VCaP (cell line): ENCODE results near the gene UPK3B.
"Not testable (repeated sequence)": the region's sequence is repeated elsewhere in the genome, so short reads cannot be mapped to it uniquely, and the experiment has no call there.

Experiments used
- H3K27ac ChIP-seq: fragments of 450-650 bp; 2 replicates; pipeline ENCODE4 v1.5.1; 2017
- TF ChIP-seq, protein P1 (sequence below): fragments of 450-650 bp; conservative IDR thresholded peaks from 2 replicates; pipeline ENCODE4 v1.5.1; 2017; ENCODE audit warnings: mild to moderate bottlenecking, moderate library complexity

Gene UPK3B

GRCh38 chr7:76509931-76510877 is at the start of gene UPK3B:
UPK3B (plus strand) TSS chr7:76510552; CDS start chr7:76510653, 101 bp downstream.
- TF ChIP-seq, protein P1, sequence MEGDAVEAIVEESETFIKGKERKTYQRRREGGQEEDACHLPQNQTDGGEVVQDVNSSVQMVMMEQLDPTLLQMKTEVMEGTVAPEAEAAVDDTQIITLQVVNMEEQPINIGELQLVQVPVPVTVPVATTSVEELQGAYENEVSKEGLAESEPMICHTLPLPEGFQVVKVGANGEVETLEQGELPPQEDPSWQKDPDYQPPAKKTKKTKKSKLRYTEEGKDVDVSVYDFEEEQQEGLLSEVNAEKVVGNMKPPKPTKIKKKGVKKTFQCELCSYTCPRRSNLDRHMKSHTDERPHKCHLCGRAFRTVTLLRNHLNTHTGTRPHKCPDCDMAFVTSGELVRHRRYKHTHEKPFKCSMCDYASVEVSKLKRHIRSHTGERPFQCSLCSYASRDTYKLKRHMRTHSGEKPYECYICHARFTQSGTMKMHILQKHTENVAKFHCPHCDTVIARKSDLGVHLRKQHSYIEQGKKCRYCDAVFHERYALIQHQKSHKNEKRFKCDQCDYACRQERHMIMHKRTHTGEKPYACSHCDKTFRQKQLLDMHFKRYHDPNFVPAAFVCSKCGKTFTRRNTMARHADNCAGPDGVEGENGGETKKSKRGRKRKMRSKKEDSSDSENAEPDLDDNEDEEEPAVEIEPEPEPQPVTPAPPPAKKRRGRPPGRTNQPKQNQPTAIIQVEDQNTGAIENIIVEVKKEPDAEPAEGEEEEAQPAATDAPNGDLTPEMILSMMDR = no peak
- H3K27ac ChIP-seq = no peak within 1 kb of the TSS

DNA sequence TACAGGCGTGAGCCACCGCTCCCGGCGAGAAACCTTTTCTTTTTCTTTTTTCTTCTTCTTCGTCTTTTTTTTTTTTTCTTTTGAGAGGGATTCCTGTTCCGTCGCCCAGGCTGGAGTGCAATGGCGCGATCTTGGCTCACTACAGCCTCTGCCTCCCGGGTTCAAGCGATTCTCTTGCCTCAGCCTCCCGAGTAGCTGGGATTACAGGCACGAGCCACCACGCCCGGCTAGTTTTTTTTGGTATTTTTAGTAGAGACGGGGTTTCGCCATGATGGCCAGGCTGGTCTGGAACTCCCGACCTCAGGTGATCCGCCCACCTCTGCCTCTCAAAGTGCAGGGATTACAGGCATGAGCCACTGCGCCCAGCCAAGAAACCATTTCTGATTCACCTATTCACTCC is 49.6 kb upstream of the UPK3B start:
- not testable (repeated sequence) for H3K27ac ChIP-seq

DNA sequence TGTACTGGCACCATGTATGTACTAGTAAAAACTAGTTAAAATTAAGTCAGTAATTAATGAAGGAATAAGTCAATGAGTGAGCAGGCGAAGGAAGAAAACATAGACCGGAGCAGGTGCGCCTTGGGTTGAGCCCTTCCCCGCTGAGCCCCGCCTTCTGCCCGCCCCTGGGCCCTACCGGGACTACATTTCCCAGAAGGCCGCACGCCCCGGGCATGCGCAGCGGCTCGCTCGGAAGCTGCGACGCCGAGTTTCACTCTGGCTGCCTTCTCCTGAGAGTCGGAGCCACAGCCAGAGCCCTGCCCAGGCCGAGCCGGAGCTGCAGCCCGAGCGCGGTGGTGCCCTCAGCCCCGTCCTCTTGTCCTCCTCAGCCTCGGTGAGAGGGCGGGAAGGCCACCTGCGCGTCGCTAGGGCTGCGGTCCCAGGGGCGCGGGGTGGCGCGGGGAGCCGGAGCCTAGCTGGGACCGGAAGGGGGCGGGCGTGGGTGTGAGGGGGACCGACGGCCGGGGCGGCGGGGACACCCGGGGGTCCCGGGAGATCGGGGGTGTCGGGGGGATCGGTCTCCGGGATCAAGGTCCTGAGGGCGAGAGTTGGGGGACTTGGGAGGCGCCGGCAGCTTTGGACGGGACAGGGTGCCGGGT is 48.8 kb upstream of the UPK3B start, which contains the start of gene DTX2:
Gene DTX2, plus strand, starts transcription at position 246 of the 638 bp plus-strand sequence. CDS start 18,801 bp downstream, outside the sequence.
- H3K27ac ChIP-seq = not testable (repeated sequence)

- not testable (repeated sequence) for H3K27ac ChIP-seq
These were observed 48.0 kb upstream of the UPK3B start for GRCh38 chr7:76462271-76462882.

DNA sequence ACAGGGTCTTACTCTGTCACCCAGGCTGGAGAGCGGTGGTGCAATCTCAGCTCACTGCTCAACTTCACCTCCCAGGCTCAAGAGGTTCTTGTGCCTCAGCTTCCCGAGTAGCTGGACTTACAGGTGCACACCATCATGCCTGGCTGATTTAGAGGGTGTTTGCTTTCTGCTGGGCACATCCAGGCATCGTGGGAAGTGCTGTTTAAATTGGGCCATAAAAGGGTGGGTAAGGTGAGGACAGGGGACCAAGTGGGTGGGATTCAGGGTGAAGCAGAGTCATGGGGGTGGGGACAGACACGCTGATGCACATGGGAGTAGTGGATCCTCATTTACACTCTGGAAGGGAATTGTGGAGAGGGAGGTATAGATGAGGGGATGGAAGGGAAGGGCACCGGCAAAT is 45.4 kb upstream of the UPK3B start:
- not testable (repeated sequence) for H3K27ac ChIP-seq

DNA sequence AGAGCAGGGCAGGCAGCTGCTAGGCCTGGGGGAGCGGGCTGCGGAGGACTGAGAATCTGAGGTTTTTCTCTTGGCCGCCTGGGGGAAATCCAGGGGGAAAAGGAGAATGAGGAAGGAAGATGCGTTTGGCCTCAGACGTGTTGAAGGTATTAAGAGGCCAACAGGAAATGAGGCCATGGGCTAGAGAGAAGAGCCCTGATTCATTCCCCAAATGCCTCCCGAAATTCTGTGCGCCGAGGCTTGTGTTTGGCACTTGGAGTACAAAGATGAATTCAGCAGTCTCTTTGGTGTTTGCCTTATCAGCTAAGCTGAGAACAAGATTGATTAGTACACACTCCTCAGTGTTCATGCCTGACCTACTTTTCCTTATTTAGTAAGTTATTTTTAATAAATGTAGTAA is 44.4 kb upstream of the UPK3B start:
- H3K27ac ChIP-seq = not testable (repeated sequence)

DNA sequence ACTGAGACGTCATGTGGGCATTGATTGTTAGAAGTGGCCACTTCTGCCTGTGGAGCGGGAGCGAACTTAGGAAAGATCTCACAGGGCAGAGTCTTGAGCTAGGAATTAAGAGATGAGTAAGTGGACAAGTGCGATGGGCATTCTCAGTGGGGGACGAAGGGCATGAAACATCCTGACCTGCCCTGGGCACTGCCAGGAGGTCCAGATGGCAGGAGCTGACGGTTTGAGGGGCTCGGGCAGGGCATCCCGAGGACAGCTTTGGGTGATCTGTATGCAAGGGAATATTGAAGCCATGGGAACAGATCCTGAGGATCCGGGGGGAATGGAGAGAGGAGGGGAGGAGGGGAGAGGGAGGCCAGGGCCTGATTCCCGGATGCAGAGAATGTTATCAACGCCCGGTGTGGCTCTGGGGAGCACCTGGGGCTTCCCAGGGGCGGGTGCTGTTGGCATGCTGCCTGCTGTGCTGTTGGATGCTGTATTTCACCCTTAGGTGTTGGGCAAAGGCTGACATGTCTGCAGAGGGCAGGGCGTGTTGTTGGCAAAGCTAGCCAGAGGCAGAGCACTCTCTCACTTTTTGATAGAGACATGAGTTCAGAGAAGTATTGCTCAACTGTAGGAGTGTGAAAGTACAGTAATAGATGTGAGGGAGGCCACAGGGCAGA is 42.5 kb upstream of the UPK3B start:
- H3K27ac ChIP-seq = not testable (repeated sequence)

DNA sequence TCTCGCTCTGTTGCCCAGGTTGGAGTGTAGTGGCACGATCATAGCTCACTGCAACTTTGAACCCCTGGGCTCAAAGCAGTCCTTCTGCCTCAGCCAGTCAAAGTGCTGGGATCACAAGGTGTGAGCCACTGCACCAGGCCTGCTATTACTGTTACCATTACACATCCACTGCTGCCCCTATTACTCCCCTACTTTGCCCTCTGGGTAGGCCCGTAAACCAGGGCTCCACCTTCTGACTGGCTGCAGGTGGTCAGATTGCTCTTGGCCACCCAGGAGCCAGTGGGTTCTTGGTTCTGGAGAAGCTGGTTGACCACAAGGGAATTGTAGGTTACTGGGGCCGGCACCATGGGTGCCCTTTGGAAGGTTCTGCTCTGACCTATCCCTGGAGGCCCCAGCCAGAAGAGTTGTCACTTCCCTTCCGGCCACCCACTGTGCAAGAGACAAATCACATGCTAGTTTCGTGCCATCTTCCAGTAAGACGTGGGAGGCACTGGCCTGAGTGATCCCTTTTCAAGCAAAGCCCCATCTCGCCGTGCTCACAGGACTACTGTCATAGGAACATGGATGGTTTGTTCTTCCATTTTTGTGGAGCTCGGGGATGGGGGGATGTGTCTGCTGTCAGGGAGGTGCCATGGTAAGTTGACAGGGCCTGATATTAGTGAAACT is 38.7 kb upstream of the UPK3B start:
- H3K27ac ChIP-seq = not testable (repeated sequence)

DNA sequence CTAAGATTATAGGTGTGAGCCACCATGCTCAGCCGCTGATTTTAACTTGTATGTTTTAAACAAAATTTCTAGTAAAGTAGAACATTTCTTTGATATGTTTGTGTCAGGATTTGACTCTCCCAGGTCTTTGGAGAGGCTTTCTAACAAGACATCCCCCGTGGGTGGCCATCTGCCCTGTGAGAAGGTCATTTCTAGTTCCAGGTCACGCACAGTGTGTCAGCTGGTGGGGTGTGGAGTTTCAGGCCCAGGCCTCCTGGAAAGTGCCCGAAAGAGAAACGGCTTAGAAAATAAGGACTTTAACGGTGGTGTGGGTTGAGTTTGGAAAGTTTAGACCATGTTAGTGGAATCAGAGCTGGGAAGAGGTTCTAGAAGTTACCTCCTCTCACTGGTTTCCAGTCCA is 37.3 kb upstream of the UPK3B start:
- not testable (repeated sequence) for H3K27ac ChIP-seq

DNA sequence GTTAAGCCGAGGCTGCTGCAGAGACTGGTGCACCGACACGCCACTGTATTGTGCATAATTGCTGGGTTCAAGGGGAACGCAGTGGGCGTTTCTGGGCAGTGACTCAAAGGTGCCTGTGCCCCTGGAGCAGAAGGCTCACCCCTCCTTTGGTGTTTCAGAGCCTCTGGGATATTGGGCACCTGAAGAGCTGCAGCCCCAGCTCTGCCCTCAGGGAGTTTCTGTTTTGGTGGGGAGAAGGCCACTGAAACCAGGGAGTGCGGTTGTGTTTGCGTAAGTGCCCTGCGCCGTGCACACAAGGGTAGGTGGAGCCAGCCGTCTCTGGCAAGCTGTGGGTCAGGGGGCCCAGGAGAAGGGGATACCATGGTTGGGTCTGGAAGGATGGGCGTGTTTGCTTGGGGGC is 34.1 kb upstream of the UPK3B start:
- H3K27ac ChIP-seq = not testable (repeated sequence)

DNA sequence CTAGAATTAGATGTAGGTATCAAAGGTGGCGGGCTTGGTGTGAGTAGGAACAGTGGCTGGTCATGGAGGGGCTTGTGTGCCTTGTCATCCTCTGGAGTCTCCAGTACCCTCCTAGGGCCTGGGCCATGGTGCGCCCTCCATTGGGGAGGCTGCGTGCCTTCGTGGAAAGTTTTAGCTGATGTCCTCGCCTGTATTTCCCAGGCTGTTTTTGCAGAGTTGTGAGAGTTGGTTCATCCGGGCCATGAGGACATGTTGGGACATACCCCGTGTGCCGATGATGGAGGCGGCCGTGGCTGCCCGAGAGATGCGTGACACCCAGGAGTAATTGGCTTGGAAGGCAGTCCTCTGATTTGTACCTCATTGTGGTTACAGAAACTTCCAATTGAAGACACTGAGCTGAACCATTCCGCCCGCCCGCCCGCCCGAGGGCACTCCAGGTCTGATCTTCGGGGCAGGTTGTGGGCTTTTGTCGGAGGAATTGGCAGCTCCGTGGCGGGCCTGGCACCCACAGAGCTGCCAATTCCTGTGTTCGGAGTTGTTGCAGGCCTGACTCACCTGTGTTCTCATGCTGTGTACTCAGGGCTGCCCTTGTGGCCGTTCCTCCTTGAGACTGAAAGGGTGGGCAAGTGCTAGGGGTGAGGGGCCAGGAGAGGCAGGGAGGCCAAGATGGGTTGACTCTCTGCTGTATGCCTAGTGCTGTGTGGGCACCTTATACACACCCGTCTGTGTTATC is 33.4 kb upstream of the UPK3B start:
- H3K27ac ChIP-seq = not testable (repeated sequence)

DNA sequence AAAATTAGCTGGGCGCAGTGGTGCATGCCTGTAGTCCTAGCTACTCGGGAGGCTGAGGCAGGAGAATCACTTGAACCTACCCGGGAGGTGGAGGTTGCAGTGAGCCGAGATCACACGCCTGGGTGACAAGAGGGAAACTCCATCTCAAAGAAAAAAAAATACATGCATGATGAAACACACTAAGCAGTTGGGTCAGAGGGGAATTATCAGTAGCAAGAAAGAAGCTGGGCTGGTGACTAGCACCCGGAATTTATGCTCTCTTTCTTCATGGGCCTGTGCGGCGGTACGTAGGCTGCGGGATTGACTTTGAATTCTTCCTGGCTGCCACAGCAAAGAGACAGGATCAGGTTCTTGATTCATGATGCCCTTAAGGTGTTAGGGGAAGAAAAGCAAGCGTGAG is 30.7 kb upstream of the UPK3B start:
- H3K27ac ChIP-seq = not testable (repeated sequence)

- not testable (repeated sequence) for H3K27ac ChIP-seq
These were observed 29.7 kb upstream of the UPK3B start for GRCh38 chr7:76480403-76481253.

DNA sequence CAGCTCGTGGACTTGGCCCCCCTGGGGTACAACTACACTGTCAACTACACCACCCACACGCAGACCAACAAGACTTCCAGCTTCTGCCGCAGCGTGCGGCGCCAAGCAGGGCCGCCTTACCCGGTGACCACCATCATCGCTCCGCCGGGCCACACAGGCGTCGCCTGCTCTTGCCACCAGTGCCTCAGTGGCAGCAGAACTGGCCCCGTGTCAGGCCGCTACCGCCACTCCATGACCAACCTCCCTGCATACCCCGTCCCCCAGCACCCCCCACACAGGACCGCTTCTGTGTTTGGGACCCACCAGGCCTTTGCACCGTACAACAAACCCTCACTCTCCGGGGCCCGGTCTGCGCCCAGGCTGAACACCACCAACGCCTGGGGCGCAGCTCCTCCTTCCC is 27.7 kb upstream of the UPK3B start:
- not testable (repeated sequence) for H3K27ac ChIP-seq

DNA sequence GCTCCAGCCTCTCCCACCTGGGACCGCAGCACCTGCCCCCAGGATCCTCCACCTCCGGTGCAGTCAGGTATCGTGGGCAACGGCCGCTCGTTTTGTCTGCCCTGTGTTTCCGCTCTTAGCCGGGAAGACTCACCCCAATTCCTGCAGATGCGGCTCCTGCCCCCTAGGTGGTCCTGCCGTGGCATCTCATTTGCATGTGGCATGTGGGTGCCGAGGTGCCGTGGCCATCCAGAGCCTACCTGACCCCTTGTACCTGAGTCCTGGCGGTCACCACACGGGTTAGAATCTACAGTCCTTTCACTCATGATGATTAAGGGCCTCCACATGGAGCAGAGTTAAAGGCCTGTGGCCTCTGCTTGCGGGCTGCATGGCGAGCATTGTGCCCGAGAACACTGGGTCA is 27.3 kb upstream of the UPK3B start:
- not testable (repeated sequence) for H3K27ac ChIP-seq

- H3K27ac ChIP-seq = not testable (repeated sequence)
These were observed 25.9 kb upstream of the UPK3B start for GRCh38 chr7:76484456-76484855.

DNA sequence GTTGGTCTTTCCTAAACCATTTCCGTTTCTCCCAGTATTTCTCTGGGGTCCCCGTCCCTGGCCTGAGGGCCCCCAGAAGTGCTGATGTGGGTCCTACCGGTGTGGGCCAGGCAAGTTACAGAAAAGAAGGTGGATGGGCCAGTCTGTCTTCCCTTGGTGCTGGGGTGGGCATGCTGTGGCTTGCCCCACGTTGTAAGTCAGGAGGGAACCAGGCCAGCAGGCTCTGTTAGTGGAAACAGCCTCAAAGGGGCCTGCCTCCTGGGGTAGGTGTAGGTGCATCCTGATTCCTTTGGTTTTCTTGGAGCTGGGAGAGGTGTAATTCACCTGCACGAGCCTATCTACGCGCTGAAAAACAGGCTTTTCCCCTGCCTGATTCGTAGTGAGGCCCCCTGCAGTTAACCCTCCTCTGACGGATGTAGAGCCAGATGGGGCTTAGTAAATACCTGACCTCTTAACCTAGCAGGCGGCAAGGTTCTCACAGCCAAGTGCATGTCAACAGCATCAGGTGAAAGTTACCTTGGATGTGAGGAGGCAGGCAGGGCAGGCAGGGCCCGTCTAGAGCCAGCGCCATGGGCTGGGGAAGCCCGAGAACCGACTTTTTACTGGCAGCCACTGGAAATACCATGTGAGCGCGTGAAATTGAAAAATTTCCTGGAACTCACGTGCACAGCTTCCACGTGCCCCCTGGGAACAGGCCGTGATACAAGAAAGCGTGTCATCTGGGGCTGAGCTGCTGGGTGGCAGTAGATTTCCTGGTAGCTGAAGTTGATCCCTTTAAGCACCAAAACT is 24.3 kb upstream of the UPK3B start:
- H3K27ac ChIP-seq = not testable (repeated sequence)

DNA sequence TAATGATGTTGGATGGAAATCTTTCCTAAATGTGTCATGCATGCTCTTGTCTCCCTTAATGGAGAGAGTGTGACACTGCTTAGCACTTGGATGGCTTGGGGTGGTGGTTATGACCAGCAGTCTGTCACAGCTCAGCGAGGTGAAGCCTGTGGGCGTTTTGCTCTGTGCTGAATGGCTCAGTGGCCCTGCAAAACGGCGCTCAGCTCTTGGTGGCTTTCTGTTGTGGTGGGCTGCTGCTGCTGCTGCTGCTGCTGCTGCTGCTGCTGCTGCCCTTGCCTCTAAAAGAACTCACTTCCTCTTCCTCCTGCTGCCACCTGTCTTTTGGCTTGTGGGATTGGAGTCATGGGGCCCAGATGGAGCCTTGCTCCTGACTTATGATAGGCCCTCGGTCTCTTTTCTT is 23.7 kb upstream of the UPK3B start:
- not testable (repeated sequence) for H3K27ac ChIP-seq
